ENCODE measurements around the gene SMCO3. TPM values are rescaled to one million over a fixed set of nuclear protein-coding genes. Genes with fewer than 3 reads are reported as not detected.

The SMCO3 gene
- total and polyA plus RNA-seq, 2 of the 13 experiments (the other 11 are each of a cell fraction or from before 2014, with no cell fraction given), result 0.29 to 0.42 TPM

GRCh38 chr12:14836336-14837210, 22.6 kb upstream of the SMCO3 start (continued):
- TF ChIP-seq THRA (CRISPR knock-in tag; IDR thresholded peaks at IDR 0.05; ENCODE audit: borderline replicate concordance), result no peak
- no peak for TF ChIP-seq ZBED4 (CRISPR knock-in tag; IDR thresholded peaks at IDR 0.05; ENCODE audit: borderline replicate concordance)
- no peak for TF ChIP-seq TCF7 (IDR thresholded peaks at IDR 0.05; ENCODE audit: low read depth)
- TF ChIP-seq ZNF441 (CRISPR knock-in tag; IDR thresholded peaks at IDR 0.05; ENCODE audit: borderline replicate concordance), result no peak
- TF ChIP-seq ATF3 (CRISPR knock-in tag; IDR thresholded peaks at IDR 0.05), result peak; percentile 65; the same call in 1 of the 2 replicates
- no peak for TF ChIP-seq MAFK (conservative IDR thresholded peaks at IDR 0.05 in 1 of 2, IDR thresholded peaks at IDR 0.05 in 1 of 2; ENCODE audit: low read length in 2 of 2)
- no peak for TF ChIP-seq ZZZ3 (CRISPR knock-in tag; IDR thresholded peaks at IDR 0.05; ENCODE audit: borderline replicate concordance)
- peak; percentile 48; the same call in 1 of the 2 replicates for TF ChIP-seq CEBPG (CRISPR knock-in tag; IDR thresholded peaks at IDR 0.05)
- peak; percentile 95 for TF ChIP-seq FOSL2 (CRISPR knock-in tag; IDR thresholded peaks at IDR 0.05)
- TF ChIP-seq HES4 (CRISPR knock-in tag; IDR thresholded peaks at IDR 0.05; ENCODE audit: borderline replicate concordance), result no peak
- no peak for TF ChIP-seq BCL3 (CRISPR knock-in tag; IDR thresholded peaks at IDR 0.05)
- no peak for TF ChIP-seq BHLHE40 (IDR thresholded peaks at IDR 0.05; ENCODE audit: low read length)
- TF ChIP-seq DBP (CRISPR knock-in tag; IDR thresholded peaks at IDR 0.05; ENCODE audit: not compliant biosample characterization), result no peak
- no peak for TF ChIP-seq TMF1 (CRISPR knock-in tag; IDR thresholded peaks at IDR 0.05; ENCODE audit: low read depth)
- no peak for TF ChIP-seq HIVEP1 (CRISPR knock-in tag; IDR thresholded peaks at IDR 0.05)
- 0 out of 4 replicates have a peak, but pooled peaks of 1 of the 2 experiments have one; percentile 49 for TF ChIP-seq ATF4 (CRISPR knock-in tag; IDR thresholded peaks at IDR 0.05)
- TF ChIP-seq RBFOX2 (IDR thresholded peaks at IDR 0.05; ENCODE audit: low read depth, low read length), result no peak
